GM19463 (cell line): ENCODE measurements around the gene CFAP68.
"Not testable (repeated sequence)": the region's sequence is repeated elsewhere in the genome, so short reads cannot be mapped to it uniquely, and the experiment has no call there.

Source experiments
- ATAC-seq: cut with Tn5 transposase; IDR thresholded peaks from one replicate; pipeline ENCODE4 v1.9.1; 2021; ENCODE audit warnings: mild to moderate bottlenecking, moderate library complexity; ENCODE audit not compliant: unreplicated experiment

The CFAP68 gene

DNA sequence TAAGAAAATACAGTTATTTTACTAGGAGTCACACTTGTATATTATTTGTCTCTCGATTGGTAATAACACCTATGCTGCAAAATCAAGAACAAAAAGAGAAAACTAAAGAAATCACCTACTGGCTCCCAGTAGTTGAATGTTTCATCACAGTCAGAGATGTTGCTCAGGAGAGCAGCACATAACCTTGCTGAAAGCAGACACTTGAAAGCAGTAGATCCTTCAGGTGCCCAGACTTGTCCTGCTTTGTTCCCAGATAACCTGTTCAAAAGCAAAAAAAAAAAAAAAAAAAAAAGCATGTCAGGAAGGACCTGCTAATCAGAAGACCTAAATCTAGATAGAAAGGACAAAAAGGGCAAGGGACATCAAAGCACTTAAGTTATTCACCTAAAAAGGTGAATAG lies 9.2 kb upstream of the CFAP68 start:
- ATAC-seq = no peak

DNA sequence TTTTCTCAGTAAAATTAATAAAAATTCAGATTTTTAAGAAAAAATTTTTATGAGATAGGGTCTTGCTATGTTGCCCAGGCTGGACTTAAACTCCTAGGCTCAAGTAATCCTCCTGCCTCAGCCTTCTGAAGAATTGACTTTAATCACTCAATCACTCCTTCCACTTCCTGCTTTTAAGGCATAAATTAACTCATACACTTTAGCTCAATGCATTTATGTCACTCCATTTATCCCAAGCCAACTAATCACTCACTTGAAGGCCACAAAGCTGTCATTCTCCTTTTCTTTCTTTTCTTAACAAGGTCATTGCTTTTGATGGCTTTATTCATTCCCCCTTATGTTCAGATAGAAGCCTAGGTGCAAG lies 8.8 kb upstream of the CFAP68 start:
- ATAC-seq = peak; percentile 5

DNA sequence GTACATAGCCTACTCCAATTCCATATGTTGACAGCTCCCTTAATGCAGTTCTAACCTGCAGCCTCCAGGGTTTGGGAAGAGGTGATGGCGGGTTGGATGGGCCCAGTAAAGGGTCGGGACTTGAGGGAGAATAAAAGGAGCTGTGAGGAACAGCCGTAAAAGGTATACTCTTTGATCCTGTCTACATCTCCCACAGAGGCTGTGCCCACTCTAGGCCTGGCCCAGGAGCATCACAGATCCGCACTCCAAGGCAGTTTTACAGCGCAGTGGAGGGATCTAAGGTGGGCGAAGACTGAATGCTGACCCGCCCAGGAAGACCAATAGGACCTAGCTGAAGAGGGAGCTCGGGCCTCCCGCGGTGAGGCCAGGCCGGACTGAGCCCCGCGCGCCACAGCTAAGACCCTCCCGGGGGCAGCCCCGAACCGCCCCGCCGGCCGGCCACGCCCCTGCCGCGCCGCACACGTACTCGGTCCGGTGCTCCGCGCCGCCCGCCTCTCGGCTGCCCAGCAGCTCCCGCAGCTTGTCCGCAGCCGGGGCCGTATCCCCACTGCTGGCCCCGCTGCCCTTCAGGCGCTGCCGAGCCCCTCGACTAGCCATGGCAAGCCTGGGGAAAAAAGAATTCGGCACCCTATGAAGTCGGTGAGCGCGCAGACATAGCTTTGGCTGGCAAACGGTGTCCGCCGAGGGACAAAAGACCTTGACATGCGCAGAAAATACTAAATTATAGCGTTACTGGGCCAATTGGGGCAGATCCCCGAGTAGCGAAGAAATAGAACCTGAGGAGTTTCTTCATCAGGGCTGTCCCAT lies 8.3 kb upstream of the CFAP68 start, which contains the start of gene ALG9:
ALG9 (minus strand) TSS at position 696 of the 807 bp plus-strand sequence; CDS start at position 597, 99 bp downstream.
- ATAC-seq = peak; percentile 96

DNA sequence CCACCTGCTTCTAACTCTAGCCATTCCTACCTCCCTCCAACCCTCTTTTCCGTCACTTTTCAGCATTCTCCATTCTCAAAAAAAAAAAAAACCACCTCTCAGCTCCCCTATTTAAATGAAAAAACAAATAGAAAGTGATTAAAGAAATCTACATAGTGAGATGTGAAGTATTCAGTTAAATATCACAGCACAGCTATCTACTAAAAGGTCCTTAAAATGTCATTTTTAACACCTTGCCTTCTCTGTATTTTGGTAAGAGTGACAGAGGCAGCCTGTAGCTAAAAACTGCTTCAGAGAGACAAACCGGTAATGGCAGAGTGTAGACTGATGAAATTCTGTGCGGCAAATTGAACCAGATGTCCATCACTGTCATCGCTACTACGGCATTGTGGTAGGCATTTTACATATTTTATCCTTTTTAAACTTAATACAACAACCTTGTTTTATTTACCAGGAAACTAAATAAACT lies 7.6 kb upstream of the CFAP68 start:
- ATAC-seq = no peak

DNA sequence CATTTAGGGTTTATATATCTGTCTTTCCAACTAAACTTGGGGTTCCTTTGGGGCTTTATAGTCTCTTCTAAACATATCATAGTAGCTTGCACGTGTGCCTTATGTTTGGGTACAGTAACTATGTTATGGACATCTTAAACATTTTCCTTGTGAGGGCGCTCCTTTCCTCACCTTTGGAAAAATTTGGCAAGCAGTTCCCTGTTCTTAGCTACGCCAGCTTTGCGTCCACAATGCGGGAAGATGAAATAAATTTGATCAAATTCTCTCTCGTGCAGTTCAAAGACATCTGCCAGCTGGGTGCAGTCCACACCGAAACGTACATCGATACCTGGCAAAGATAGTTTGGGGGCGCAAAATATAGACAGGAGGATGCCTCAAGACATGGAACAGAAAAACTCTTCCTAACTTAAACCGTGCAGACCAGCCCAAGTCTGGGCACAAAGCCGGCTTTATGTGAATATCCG lies 924 bp upstream of the CFAP68 start:
- ATAC-seq = no peak

DNA sequence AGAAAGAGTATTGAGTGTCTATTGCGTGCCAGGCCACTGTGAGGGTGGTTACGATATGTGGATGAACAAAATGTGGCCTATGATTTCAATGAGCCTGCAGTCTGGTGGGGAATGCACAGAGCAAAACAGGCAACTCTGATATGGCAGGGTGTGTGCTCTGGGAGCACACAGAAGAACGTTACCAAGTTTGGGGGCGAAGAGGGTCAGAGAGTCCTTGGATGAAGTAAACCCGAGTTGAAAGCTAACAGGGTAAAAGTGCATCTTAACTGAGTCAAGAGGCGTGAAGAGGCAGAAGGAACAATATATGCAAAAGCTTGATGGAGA lies 258 bp downstream of the CFAP68 start:
- ATAC-seq = peak; percentile 1

DNA sequence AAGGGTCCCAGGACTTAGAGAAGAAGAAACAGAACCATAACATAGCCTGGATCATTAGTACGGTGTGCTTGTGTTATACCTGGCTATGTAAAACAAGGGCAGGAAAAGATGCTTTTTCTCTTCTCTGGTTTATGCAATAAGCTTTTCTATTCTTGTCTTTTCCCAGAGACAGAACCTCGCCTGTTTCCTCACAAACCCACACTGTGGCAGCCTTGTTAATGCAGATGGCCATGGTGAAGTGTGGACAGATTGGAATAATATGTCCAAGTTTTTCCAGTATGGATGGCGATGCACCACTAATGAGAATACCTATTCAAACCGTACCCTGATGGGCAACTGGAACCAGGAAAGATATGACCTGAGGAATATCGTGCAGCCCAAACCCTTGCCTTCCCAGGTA lies 2.9 kb downstream of the CFAP68 start:
- ATAC-seq = no peak

DNA sequence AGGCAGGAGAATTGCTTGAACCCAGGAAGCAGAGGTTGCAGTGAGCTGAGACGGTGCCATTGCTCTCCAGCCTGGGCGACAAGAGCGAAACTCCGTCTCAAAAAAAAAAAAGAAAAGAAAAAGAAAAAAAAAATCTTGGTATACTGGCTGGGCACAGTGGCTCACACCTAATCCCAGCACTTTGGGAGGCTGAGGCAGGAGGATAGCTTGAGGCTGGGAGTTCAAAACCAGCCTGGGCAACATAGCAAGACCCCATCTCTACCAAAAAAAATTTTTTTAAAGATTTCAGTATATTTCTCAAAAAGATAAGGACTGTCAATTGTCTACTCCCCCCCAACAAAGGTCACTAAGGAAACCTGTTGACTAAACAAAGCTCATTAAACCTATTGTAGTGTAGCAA lies 5.7 kb downstream of the CFAP68 start:
- not testable (repeated sequence) for ATAC-seq

DNA sequence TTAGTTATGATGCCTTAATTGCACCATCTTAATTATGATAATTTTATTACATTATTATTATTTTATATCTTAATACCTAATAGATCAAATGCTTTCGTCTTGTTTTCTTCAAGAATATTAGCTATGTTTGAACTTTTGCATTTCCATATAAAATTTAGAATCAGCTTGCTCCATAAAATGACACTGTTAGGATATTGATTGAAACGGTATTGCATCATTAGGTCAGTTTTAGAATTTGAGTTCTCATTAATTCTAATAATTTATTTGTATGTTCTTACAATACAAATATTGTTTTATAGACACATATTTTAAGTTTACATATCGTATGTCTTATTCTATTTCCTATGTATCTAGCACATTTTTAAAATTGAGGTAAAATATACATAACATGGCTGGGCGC lies 6.7 kb downstream of the CFAP68 start:
- no peak for ATAC-seq

DNA sequence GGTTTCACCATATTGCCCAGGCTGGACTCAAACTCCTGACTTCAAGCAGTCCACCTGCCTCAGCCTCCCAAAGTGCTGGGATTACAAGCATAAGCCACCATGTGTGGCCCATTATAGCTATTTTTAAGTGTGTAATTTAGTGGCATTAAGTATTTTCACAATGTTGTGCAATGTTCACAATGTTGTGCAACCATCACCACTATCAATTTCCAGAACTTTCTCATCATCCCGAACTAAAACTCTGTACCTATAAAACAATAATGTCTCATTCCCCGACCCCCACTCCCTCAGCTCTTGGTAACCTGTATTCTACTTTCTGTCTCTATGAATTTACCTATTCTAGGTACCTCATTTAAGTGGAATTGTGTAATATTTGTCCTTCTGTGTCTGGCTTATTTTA lies 7.5 kb downstream of the CFAP68 start:
- no peak for ATAC-seq

DNA sequence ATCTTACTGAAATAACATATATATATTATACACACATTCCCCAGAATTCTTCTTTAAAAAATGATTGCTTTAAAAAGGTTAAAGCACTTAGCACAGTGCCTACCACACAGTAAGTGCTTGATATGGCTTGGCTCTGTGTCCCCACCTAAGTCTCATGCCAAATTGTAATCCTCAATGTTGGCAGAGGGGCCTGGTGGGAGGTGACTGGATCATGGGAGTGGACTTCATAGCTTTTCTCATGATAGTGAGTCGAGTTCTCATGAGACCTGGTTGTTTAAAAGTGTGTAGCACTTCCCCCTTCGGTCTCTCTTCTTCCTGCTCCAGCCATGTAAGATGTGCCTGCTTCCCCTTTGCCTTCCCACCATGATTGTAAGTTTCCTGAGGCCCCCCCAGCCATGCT lies 26.1 kb downstream of the CFAP68 start:
- no peak for ATAC-seq

DNA sequence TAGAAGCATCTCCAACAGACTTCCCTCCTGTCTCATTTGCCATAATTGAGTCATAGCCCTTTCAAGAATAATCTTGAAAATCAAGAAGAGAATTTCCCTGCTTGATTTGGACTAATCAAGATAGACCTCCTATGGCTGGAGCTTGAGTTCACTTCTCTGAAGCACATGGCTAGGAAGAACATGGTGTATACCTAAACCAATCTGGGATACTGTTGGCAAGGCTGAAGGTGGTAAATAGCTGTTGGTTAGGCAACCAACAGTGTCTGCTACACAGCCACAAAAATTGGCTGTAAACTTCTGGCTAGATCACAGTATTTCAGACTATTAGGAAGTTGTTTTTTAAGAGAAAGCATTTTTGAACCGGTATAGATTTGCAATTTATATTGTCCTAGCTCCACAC lies 27.3 kb downstream of the CFAP68 start:
- no peak for ATAC-seq

DNA sequence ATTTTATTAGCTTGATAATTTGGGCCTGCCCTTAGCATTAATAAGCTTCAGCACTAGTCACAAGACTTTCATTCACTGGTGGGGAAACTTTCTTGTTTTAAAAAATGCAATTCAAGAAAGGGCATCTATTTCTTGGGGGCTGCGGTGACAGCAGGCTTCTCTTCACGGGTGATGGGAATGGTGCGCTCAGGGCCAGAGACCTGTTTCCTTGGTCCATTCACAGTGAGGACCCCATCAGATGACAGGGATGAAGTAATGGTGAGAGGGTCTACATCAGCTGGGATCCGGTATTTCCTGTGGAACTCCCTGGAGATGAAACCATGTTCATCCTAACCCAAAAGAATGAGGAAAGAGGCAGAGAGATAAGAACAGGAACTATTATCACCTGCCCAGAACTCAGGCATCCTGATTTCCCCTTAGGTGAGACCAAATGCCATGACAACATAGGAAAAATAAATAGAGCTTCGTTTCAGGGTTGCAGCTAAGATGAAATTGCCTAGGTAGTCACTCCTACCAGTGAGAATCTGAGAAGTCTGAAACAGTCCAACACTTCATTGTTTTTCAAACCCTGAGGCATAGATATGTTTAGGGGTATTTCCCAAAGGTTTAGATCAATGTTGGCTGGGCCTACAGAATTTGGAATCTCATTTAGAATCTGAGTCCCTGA lies 29.4 kb downstream of the CFAP68 start:
- no peak for ATAC-seq

DNA sequence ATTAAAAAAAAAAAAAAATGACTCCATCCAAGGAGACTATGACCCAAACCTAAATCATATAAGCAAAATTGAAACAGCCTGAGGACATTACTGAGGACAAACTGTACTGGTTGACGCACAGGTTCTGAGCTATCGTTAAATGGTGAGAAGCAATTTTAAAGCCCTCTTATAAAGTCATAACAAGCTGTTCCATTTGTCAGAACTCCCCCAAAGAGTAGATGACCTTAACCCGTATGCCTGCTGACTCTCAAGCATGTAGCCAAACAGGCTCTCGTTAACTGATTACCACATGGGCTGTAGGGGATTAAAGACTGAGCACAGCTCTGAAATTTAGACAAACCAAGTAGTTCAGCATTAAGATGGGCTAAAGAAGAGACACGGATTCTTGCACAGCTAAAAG lies 30.0 kb downstream of the CFAP68 start:
- no peak for ATAC-seq

DNA sequence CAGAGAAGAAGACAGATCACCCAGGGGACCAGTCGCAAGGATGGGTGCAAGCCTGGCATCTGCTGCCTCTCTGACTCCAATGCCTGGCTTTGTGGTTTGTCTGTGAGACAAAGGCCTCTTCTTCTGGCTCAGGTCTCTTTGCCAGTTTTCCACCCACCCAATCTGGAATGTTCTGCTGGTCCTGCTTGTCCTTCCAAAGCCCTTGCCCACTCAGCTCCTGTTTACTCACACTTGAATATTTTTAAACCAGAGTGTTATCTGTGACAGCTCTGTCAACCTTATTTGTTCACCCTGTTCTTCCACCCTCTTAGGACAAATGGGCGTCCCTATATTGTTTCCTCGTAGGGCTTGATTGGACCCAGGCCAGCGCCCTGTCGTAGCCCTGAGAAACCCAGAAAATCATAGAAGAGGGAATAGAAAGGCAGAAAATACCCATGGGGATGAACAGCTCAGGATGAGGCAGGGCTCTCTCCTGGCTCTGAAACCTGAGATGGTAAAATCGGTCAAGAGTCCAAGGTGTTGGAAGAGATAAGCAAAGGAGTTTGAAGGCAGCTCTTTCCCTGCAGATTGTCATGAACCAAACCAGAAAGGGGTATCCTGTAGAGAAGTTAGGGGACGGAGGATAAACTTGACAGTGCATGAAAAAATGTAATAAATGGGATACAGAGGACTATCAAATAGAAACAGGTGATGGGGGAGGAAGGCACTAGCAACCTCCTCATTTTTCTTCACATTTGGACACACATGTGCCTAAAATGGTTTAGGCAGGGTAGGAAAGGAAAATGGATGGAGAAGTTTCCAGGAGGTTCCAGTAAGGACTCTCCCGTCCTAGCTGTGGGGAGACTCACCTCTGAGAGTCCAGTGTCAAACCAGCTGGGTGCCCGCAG lies 31.6 kb downstream of the CFAP68 start:
- ATAC-seq = no peak

DNA sequence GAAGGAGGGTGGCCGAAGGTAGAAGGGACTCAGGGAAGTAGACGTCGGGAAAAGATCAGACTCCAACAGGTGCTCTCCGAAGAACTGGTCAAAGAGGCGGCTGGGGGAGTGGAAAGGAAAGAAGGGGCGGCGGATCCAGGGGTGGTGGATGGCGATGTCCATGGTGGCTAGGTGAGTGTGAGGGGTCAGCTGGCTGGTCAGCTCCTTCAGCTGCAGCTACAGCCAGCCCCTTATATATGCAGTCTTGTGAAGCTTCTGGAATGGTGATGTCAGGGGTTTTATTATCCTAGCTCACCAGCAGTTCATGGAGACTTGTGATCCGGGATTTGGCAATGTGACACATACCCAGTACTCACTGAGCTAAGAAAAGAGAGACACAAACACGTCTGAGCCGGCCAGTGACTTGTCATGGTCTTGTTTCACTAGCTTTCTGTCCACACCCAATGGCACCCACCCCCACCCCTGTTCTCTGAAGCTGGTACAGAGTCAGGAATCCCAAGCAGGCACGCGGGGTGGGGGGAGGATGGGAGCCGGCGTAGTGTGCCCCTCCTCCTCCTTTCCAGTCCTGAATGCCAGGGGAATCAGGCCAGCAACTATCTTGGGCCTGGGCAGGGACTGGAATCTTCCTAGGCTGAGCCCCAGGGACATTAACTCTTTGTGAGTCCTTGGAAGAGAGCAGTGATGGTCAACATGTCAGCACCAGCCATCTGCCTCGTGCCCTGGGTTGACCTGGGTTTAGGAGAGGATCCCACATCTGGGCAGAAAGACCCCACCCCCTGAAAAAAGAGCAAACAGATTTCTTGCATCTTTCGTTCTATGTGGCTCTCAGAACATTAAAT lies 32.4 kb downstream of the CFAP68 start, which contains the start of gene CRYAB:
CRYAB (minus strand) TSS at position 208 of the 839 bp plus-strand sequence; CDS start at position 162, 46 bp downstream.
- no peak for ATAC-seq

DNA sequence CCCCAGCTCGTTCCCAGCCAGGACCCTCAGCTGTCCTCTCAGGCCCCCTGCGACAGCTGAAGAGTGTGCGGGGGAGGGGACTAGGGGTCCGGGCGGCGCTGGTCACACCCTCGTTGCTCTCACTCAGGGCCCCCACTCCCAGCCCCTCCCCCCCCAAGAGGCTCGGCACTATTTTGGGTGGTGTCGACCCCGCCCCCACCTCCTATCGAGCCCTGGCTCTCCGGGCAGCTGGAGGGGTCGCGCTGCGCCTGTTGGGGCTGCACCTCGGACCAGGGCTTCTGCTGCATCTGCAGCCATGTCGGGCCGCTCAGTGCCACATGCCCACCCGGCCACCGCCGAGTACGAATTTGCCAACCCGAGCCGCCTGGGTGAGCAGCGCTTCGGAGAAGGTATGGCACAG lies 33.2 kb downstream of the CFAP68 start, which contains the start of gene HSPB2:
HSPB2 (plus strand) TSS at position 200 of the 400 bp plus-strand sequence; CDS start at position 296, 96 bp downstream.
- ATAC-seq = no peak

DNA sequence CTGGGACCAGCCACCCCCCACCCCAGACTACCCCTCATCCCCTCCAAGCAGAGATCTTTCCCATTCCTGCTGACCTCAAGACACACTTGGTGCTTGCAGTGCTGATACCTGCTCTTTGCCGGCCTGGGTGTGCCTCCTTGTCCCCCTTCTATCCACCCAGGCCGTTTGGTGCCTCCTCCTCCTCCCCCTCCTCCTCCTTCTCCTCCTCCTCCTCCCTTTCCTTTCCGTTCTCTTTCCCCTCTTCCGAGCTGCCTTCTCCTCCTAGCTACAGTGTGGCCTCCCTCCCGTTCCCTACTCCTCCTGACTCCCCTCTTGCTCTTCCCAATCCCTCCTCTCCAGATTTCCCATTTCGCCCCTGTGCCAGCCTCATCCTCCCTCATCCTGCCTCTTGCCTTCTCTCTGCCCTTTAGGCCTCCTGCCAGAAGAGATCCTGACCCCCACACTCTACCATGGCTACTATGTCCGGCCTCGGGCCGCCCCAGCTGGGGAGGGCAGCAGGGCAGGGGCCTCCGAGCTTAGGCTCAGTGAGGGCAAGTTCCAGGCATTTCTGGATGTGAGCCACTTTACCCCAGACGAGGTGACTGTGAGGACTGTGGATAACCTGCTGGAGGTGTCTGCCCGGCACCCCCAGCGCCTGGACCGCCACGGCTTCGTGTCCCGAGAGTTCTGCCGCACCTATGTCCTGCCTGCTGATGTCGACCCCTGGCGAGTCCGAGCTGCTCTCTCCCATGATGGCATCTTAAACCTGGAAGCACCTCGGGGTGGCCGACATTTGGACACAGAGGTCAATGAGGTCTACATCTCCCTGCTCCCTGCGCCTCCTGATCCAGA lies 33.9 kb downstream of the CFAP68 start:
- no peak for ATAC-seq

DNA sequence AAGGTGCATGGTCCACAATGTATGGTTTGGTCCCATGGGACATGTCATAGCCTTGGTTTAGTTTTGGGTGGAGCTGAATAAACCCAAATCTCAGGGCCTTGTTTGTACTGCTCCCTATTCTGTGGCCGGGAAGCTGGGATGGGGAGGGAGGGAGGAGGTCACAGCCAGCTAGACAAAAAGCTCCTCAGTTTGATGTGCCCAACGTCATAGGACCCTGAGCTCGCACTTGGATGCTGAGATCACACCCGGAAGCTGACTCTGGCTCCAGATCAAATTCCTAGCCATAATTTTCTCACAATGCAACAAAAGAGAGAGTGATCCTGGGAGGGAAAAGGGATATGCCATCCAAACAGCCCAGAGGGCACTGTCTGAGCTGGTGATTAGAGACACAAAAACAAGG lies 34.7 kb downstream of the CFAP68 start:
- ATAC-seq = no peak
